MCF 10A (cell line): ENCODE results near the gene GPHN. TPM values are rescaled to one million over a fixed set of nuclear protein-coding genes. Genes with fewer than 3 reads are reported as not detected.

ENCODE experiments used
- BruUV-seq: library from RNA; stranded (reverse); fragments of 400-500 nt; replicated peaks from 2 replicates; lab custom pipeline; 2021; lab: Mats Ljungman, UMichigan
- CTCF ChIA-PET: fragments of 300-600 bp; sonication (Branson Sonifier 250); formaldehyde crosslinking; extraction: SDS; loops from one replicate; lab custom pipeline; 2021; ENCODE audit warnings: antibody characterized with exemption, inconsistent platforms; lab: Yijun Ruan, JAX
- POLR2A ChIA-PET: fragments of 300-600, 350-650 bp; sonication (Branson Sonifier 250); formaldehyde crosslinking; extraction: SDS; loops from one replicate; lab custom pipeline; 2020; ENCODE audit warnings: antibody characterized with exemption, inconsistent platforms; lab: Yijun Ruan, JAX
- DNase-seq: peaks from one replicate; pipeline ENCODE4 v3.0.0-alpha.2; 2018; ENCODE audit not compliant: unreplicated experiment
- H3K27ac Mint-ChIP-seq: one replicate; pipeline ENCODE4 v1.8.0; 2022; ENCODE audit warnings: mild to moderate bottlenecking, low read depth, mixed read lengths; ENCODE audit not compliant: unreplicated experiment
- H3K27me3 Mint-ChIP-seq: one replicate; pipeline ENCODE4 v1.8.0; 2022; ENCODE audit warnings: mixed read lengths; ENCODE audit not compliant: insufficient read depth, unreplicated experiment
- H3K36me3 Mint-ChIP-seq: one replicate; pipeline ENCODE4 v1.8.0; 2022; ENCODE audit warnings: mild to moderate bottlenecking, moderate library complexity, mixed read lengths; ENCODE audit not compliant: insufficient read depth, unreplicated experiment
- H3K4me1 Mint-ChIP-seq: one replicate; pipeline ENCODE4 v1.8.0; 2022; ENCODE audit warnings: mixed read lengths; ENCODE audit not compliant: insufficient read depth, unreplicated experiment
- H3K4me3 Mint-ChIP-seq: one replicate; pipeline ENCODE4 v1.8.0; 2022; ENCODE audit warnings: mild to moderate bottlenecking, moderate library complexity, mixed read lengths; ENCODE audit not compliant: unreplicated experiment
- H3K9me3 Mint-ChIP-seq: one replicate; pipeline ENCODE4 v1.8.0; 2022; ENCODE audit warnings: mixed read lengths; ENCODE audit not compliant: unreplicated experiment
- CTCF ChIP-seq: fragments of 200-600 bp; IDR thresholded peaks from one replicate; pipeline ENCODE4 v1.8.0; 2022; ENCODE audit warnings: antibody characterized with exemption, mild to moderate bottlenecking; ENCODE audit not compliant: unreplicated experiment
- intact Hi-C: fragments of 100-400 bp; cut with micrococcal nuclease; formaldehyde crosslinking; loops from 2 replicates; pipeline ENCODE4 v1.14.1; 2022
- total RNA-seq: library from RNA; stranded (reverse); gene quantifications from 2 replicates; pipeline ENCODE4 v1.2.3, GENCODE V29; 2022

Gene GPHN
- total RNA-seq, 1 experiment from 2014 or later = 26.8 TPM

- ChIA-PET POLR2A (interaction anchor here (0.6 kb wide), 1 partner anchor 56 kb away, joined by 3 read pairs; no protein-coding TSS in a partner anchor), CTCF (no interaction called here)
- H3K36me3 Mint-ChIP-seq = no peaks in the 10 kb centered on the region
- H3K27me3 Mint-ChIP-seq = no peaks in the 10 kb centered on the region
- no peak for TF ChIP-seq CTCF
- H3K27ac Mint-ChIP-seq = no peak overlapping the region
- H3K4me1 Mint-ChIP-seq = no peaks in the 10 kb centered on the region
- intact Hi-C loops = no loop called here
- H3K9me3 Mint-ChIP-seq = peaks cover under 1% of the 10 kb centered on the region
- no peak for DNase-seq
- no peak overlapping the region for H3K4me3 Mint-ChIP-seq
- BruUV-seq = no TSS peak
Observed at GRCh38 chr14:67077921-67078320, 570.0 kb downstream of the GPHN start.

DNA sequence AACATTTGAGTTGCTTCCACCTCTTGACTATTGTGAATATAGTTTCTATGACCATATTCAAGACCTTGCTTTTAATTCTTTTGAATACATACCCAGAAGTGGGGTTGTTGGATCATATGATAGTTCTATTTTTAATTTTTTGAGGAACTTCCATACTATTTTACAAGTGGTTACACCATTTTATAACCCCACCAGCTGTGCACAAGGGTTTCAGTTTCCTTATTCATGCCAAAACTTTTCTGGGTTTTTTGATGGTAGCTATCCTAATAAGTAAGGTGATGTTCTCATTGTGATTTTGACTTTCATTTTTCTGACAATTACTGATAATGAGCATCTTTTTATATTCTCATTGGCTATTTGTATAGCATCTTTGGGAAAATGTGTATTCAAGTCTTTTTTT is 571.9 kb downstream of the GPHN start:
- peaks cover 6% of the 10 kb centered on the region for H3K36me3 Mint-ChIP-seq

GRCh38 chr14:67108230-67108629 is 600.3 kb downstream of the GPHN start:
- no peak overlapping the region for H3K27ac Mint-ChIP-seq
- peaks cover 21% of the 10 kb centered on the region for H3K36me3 Mint-ChIP-seq
- no peak for DNase-seq
- POLR2A ChIA-PET = interaction anchor here (0.7 kb wide), 1 partner anchor 99 kb away, joined by 3 read pairs; no protein-coding TSS in a partner anchor
- TF ChIP-seq CTCF = no peak
- H3K4me1 Mint-ChIP-seq = no peaks in the 10 kb centered on the region
- peaks cover 24% of the 10 kb centered on the region for H3K9me3 Mint-ChIP-seq
- BruUV-seq = no TSS peak
- H3K27me3 Mint-ChIP-seq = no peaks in the 10 kb centered on the region
- CTCF ChIA-PET = no interaction called here
- no peak overlapping the region for H3K4me3 Mint-ChIP-seq
- intact Hi-C loops = no loop called here

More for the DNA sequence above, 571.9 kb downstream of the GPHN start:
- BruUV-seq = no TSS peak
- Mint-ChIP-seq H3K4me1 (no peaks in the 10 kb centered on the region), H3K4me3 (no peak overlapping the region), H3K27me3 (no peaks in the 10 kb centered on the region), H3K27ac (no peak overlapping the region), H3K9me3 (peaks cover 7% of the 10 kb centered on the region)
- CTCF ChIA-PET = no interaction called here
- no peak for DNase-seq
- intact Hi-C loops = no loop called here
- POLR2A ChIA-PET = interaction anchor here (0.9 kb wide), 1 partner anchor 16 kb away, joined by 5 read pairs; no protein-coding TSS in a partner anchor
- TF ChIP-seq CTCF = no peak

DNA sequence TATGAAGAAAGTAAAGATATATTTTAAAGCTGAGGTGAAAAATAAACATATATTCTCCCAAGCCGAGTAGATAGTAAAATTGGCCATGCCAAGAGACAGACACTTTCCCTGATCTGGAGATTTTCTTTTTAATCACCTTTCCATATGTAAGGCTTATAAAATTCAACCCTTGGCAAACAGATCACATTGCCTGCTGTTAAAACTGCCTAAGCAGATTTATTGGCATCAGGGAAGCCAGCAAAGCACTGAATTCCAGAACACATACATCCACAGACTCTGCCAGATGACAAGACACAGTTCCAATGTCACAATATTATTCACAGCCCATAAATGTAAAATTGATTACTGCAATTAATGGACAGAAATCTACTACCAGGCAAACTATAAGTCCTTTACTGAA is 603.1 kb downstream of the GPHN start:
- Mint-ChIP-seq H3K27me3 (no peaks in the 10 kb centered on the region), H3K9me3 (peaks cover 7% of the 10 kb centered on the region), H3K36me3 (peaks cover 14% of the 10 kb centered on the region), H3K27ac (no peak overlapping the region), H3K4me1 (no peaks in the 10 kb centered on the region), H3K4me3 (no peak overlapping the region)
- intact Hi-C loops = loop anchor here (10.0 kb wide), 2 partner anchors 246 to 746 kb away; no protein-coding TSS in a partner anchor
- POLR2A ChIA-PET = no interaction called here
- TF ChIP-seq CTCF = no peak
- DNase-seq = no peak
- BruUV-seq = no TSS peak
- CTCF ChIA-PET = no interaction called here
